ENCODE results near the gene CLIC4. TPM values are rescaled to one million over a fixed set of nuclear protein-coding genes. Genes with fewer than 3 reads are reported as not detected.
A peak's percentile ranks its signal among the peaks of the same experiment; 100 is the strongest.
"Not testable (repeated sequence)": the region's sequence is repeated elsewhere in the genome, so short reads cannot be mapped to it uniquely, and the experiment has no call there.

Gene CLIC4
- total RNA-seq, 1 donor, result 711 TPM

GRCh38 chr1:24888971-24889676 is 143.9 kb downstream of the CLIC4 start:
- no peak overlapping the region for H3K4me3 ChIP-seq (ENCODE audit: insufficient read depth, low read length)
- peak overlapping the region; percentile 37 for H3K4me2 ChIP-seq (ENCODE audit: insufficient read depth, low read length)
- no peak overlapping the region for H2AFZ ChIP-seq (ENCODE audit: low read length)
- H3K27ac ChIP-seq (ENCODE audit: low read depth, low read length), result no peak overlapping the region
- H3K27me3 ChIP-seq (ENCODE audit: insufficient read depth, low read length), result peaks cover 2% of the 10 kb centered on the region
- H3K36me3 ChIP-seq (ENCODE audit: insufficient read depth, low read length), result no peaks in the 10 kb centered on the region
- H3K4me1 ChIP-seq (ENCODE audit: insufficient read depth, low read length), result peaks cover 4% of the 10 kb centered on the region
- H3K9me3 ChIP-seq (ENCODE audit: low read depth, low read length), result no peaks in the 10 kb centered on the region
- TF ChIP-seq CTCF (IDR thresholded peaks at IDR 0.05; ENCODE audit: extremely low read depth, low read depth, low read length), result no peak
- H3K79me2 ChIP-seq (ENCODE audit: insufficient read depth, low read length), result no peaks in the 10 kb centered on the region
- H4K20me1 ChIP-seq (ENCODE audit: insufficient read depth, low read length), result no peaks in the 10 kb centered on the region
- DNase-seq (ENCODE audit: insufficient read length, low spot score, missing footprints), result peak; percentile 92

DNA sequence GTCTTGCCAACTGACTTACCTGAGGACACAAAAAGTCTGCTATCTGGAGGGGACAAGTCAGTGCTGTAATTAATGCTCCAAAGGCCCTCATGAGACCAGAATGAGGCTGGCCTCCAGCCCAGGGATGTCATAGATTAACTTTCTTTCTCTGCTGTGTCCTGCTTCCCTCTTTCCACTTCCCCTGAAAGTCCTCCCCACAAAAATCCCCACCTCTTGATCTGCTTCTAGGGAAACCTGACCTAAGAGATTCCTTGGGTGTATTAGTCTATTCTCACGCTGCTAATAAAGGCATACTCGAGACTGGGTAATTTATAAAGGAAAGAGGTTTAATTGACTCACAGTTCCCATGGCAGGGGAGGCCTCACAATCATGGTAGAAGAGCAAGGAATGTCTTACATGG is 145.6 kb downstream of the CLIC4 start:
- Histone ChIP-seq H4K20me1 (ENCODE audit: insufficient read depth, low read length) (no peaks in the 10 kb centered on the region), H3K4me3 (ENCODE audit: insufficient read depth, low read length) (no peak overlapping the region), H3K4me1 (ENCODE audit: insufficient read depth, low read length) (peaks cover 4% of the 10 kb centered on the region), H3K4me2 (ENCODE audit: insufficient read depth, low read length) (no peak overlapping the region), H3K27me3 (ENCODE audit: insufficient read depth, low read length) (no peaks in the 10 kb centered on the region), H3K27ac (ENCODE audit: low read depth, low read length) (no peak overlapping the region), H3K9me3 (ENCODE audit: low read depth, low read length) (no peaks in the 10 kb centered on the region), H3K36me3 (ENCODE audit: insufficient read depth, low read length) (no peaks in the 10 kb centered on the region), H3K79me2 (ENCODE audit: insufficient read depth, low read length) (no peaks in the 10 kb centered on the region), H2AFZ (ENCODE audit: low read length) (no peak overlapping the region)
- TF ChIP-seq CTCF (IDR thresholded peaks at IDR 0.05; ENCODE audit: extremely low read depth, low read depth, low read length), result no peak
- no peak for DNase-seq (ENCODE audit: insufficient read length, low spot score, missing footprints)

- H3K4me2 ChIP-seq (ENCODE audit: insufficient read depth, low read length); H3K79me2 ChIP-seq (ENCODE audit: insufficient read depth, low read length); H3K4me1 ChIP-seq (ENCODE audit: insufficient read depth, low read length); H3K9me3 ChIP-seq (ENCODE audit: low read depth, low read length); H2AFZ ChIP-seq (ENCODE audit: low read length); H3K27ac ChIP-seq (ENCODE audit: low read depth, low read length); H3K4me3 ChIP-seq (ENCODE audit: insufficient read depth, low read length); H3K27me3 ChIP-seq (ENCODE audit: insufficient read depth, low read length); H4K20me1 ChIP-seq (ENCODE audit: insufficient read depth, low read length); H3K36me3 ChIP-seq (ENCODE audit: insufficient read depth, low read length); DNase-seq (ENCODE audit: insufficient read length, low spot score, missing footprints): not testable (repeated sequence)
Measured at GRCh38 chr1:24891367-24891766, 146.1 kb downstream of the CLIC4 start.

- Histone ChIP-seq H3K4me1 (ENCODE audit: insufficient read depth, low read length) (peaks cover 4% of the 10 kb centered on the region), H3K4me3 (ENCODE audit: insufficient read depth, low read length) (no peak overlapping the region), H3K4me2 (ENCODE audit: insufficient read depth, low read length) (no peak overlapping the region), H3K27ac (ENCODE audit: low read depth, low read length) (no peak overlapping the region), H3K36me3 (ENCODE audit: insufficient read depth, low read length) (no peaks in the 10 kb centered on the region), H3K27me3 (ENCODE audit: insufficient read depth, low read length) (no peaks in the 10 kb centered on the region), H4K20me1 (ENCODE audit: insufficient read depth, low read length) (no peaks in the 10 kb centered on the region), H3K79me2 (ENCODE audit: insufficient read depth, low read length) (no peaks in the 10 kb centered on the region), H3K9me3 (ENCODE audit: low read depth, low read length) (no peaks in the 10 kb centered on the region), H2AFZ (ENCODE audit: low read length) (no peak overlapping the region)
- TF ChIP-seq CTCF (IDR thresholded peaks at IDR 0.05; ENCODE audit: extremely low read depth, low read depth, low read length), result no peak
- DNase-seq (ENCODE audit: insufficient read length, low spot score, missing footprints), result peak; percentile 19
Measured at GRCh38 chr1:24892188-24893153, 147.2 kb downstream of the CLIC4 start.

Data from osteoblast (primary cell).